Transverse colon (tissue), 4 donors: Measurements from ENCODE around the gene GRK3. TPM values are rescaled to one million over a fixed set of nuclear protein-coding genes. Genes with fewer than 3 reads are reported as not detected.

Experiments used
- DNase-seq: peaks from one replicate; pipeline ENCODE4 v3.0.0-alpha.2; 2019
- H3K27ac ChIP-seq, 4 donors: fragments of 200-600 bp; sonication (generic); 2 replicates each; pipeline ENCODE4 v1.5.1; 2016 to 2018; ENCODE audit warnings: inconsistent platforms in 4 of 4
- H3K27me3 ChIP-seq: fragments of 200-600 bp; sonication (generic); 2 replicates; pipeline ENCODE4 v1.5.1; 2017; ENCODE audit warnings: inconsistent platforms
- H3K36me3 ChIP-seq, 4 donors: fragments of 200-600 bp; sonication (generic); 2 replicates each; pipeline ENCODE4 v1.5.1; 2017 to 2019; ENCODE audit warnings: inconsistent platforms in 4 of 4
- H3K4me1 ChIP-seq, 4 donors: fragments of 200-600 bp; sonication (generic); 2 replicates each; pipeline ENCODE4 v1.5.1; 2017 to 2020; ENCODE audit warnings: inconsistent platforms in 4 of 4
- H3K4me3 ChIP-seq, 4 donors: fragments of 200-600 bp; sonication (generic); 1 replicate in 1 of 4; 2 replicates in 3 of 4; pipeline versions ENCODE4 v1.5.1 to v1.6.1; 2017 to 2019; ENCODE audit warnings: inconsistent platforms in 4 of 4
- H3K9me3 ChIP-seq, 2 donors: fragments of 200-600 bp; sonication (generic); 2 replicates each; pipeline ENCODE4 v1.5.1; 2017 to 2019; ENCODE audit warnings: inconsistent platforms in 2 of 2
- CTCF ChIP-seq, 5 experiments: fragments of 200-600 bp in 3 of 5; fragments of 450-650 bp in 2 of 5; sonication (generic) in 3 of 5; IDR thresholded peaks; 1 replicate in 2 of 5; 2 replicates in 3 of 5; pipeline ENCODE4 v1.5.1; 2016 to 2017; ENCODE audit warnings: antibody characterized with exemption in 5 of 5, inconsistent platforms in 3 of 5, mild to moderate bottlenecking in 2 of 5, moderate library complexity in 1 of 5
- EP300 ChIP-seq: sonication (generic); formaldehyde crosslinking; IDR thresholded peaks from one replicate; pipeline ENCODE4 v1.6.1; 2017; ENCODE audit warnings: antibody characterized with exemption, low read depth
- POLR2A ChIP-seq: fragments of 450-650 bp; IDR thresholded peaks from one replicate; pipeline ENCODE4 v1.6.1; 2016; ENCODE audit warnings: antibody characterized with exemption, mild to moderate bottlenecking, moderate library complexity
- POLR2AphosphoS5 ChIP-seq, 3 donors: sonication (generic); formaldehyde crosslinking; IDR thresholded peaks; one replicate each; pipeline ENCODE4 v1.6.1; 2016; ENCODE audit warnings: antibody characterized with exemption in 3 of 3
- WGBS, 2 donors: methylation state at CpG; one replicate each; pipeline ENCODE4 v1.1.5; 2018; ENCODE audit warnings: low coverage in 1 of 2; 5-methylcytosine and 5-hydroxymethylcytosine counted together
- in situ Hi-C, 4 donors: fragments of 200-750 bp; cut with MboI; loops; one replicate each; pipeline versions ENCODE4 v1.15.0 to v1.15.1; 2017; ENCODE audit warnings: low sequenced_read_pairs in 3 of 4, low pct_ligation_motif_present in 1 of 4, low pct_unique_long_range_greater_than_20kb in 1 of 4
- intact Hi-C: fragments of 100-400 bp; cut with DNase I; formaldehyde crosslinking; loops from one replicate; pipeline ENCODE4 v1.15.1; 2023; ENCODE audit warnings: low total_unique reads
- total RNA-seq, 4 donors: library from RNA; depleted of rRNA; stranded (reverse); fragments of >200 nt; gene quantifications; one replicate each; pipeline ENCODE4 v1.1.0, GENCODE V29; 2016

Gene GRK3
- total RNA-seq, 4 donors from 2014 or later = 1.6 to 7.9 (median 4.2) TPM

- Histone ChIP-seq H3K27ac (no peak overlapping the region), H3K27me3 (no peaks in the 10 kb centered on the region), H3K4me3 (no peak overlapping the region), H3K36me3 (no peaks in the 10 kb centered on the region), H3K4me1 (no peaks in the 10 kb centered on the region), H3K9me3 (no peaks in the 10 kb centered on the region)
- intact Hi-C loops = no loop called here
- TF ChIP-seq EP300 = no peak
- TF ChIP-seq POLR2A = no peak
- no peak for TF ChIP-seq CTCF (IDR thresholded peaks at IDR 0.05)
- no peak for TF ChIP-seq POLR2AphosphoS5 (IDR thresholded peaks at IDR 0.05)
- no peak for DNase-seq
- WGBS, 2 donors = 90 to 92% methylated on average over 4 of the region's 4 CpGs
- in situ Hi-C loops = no loop called here
Observed at GRCh38 chr22:25637672-25638071, 73.2 kb downstream of the GRK3 start.

- DNase-seq = no peak
- Histone ChIP-seq H3K9me3 (no peaks in the 10 kb centered on the region), H3K27ac (no peak overlapping the region), H3K27me3 (no peaks in the 10 kb centered on the region), H3K4me3 (no peak overlapping the region), H3K4me1 (peaks cover 0 to 2% (median 0%) of the 10 kb centered on the region in 4 donors), H3K36me3 (no peaks in the 10 kb centered on the region)
- 100% methylated on average over 1 of the region's 1 CpG for WGBS, 2 donors
- TF ChIP-seq CTCF (IDR thresholded peaks at IDR 0.05) (no peak), POLR2A (no peak), POLR2AphosphoS5 (IDR thresholded peaks at IDR 0.05) (no peak), EP300 (no peak)
- in situ Hi-C loops = no loop called here
- intact Hi-C loops = no loop called here
Observed at GRCh38 chr22:25638638-25639037, 74.2 kb downstream of the GRK3 start.

GRCh38 chr22:25641650-25642049, 77.2 kb downstream of the GRK3 start:
- intact Hi-C loops = no loop called here
- WGBS, 2 donors = 74 to 81% methylated on average over 2 of the region's 2 CpGs
- H3K36me3 ChIP-seq = no peaks in the 10 kb centered on the region
- no peak overlapping the region for H3K27ac ChIP-seq
- TF ChIP-seq CTCF (IDR thresholded peaks at IDR 0.05) (no peak), EP300 (no peak), POLR2A (no peak), POLR2AphosphoS5 (IDR thresholded peaks at IDR 0.05) (no peak)
- peaks cover 0 to 14% (median 10%) of the 10 kb centered on the region in 4 donors for H3K4me1 ChIP-seq
- H3K27me3 ChIP-seq = no peaks in the 10 kb centered on the region
- no peak for DNase-seq
- H3K4me3 ChIP-seq = no peak overlapping the region
- in situ Hi-C loops = no loop called here
- H3K9me3 ChIP-seq = no peaks in the 10 kb centered on the region

- intact Hi-C loops = no loop called here
- Histone ChIP-seq H3K4me1 (peaks cover 0 to 14% (median 10%) of the 10 kb centered on the region in 4 donors), H3K27me3 (no peaks in the 10 kb centered on the region), H3K9me3 (no peaks in the 10 kb centered on the region), H3K36me3 (no peaks in the 10 kb centered on the region), H3K27ac (no peak overlapping the region), H3K4me3 (no peak overlapping the region)
- no peak for DNase-seq
- TF ChIP-seq POLR2AphosphoS5 (IDR thresholded peaks at IDR 0.05) = no peak
- TF ChIP-seq EP300 = no peak
- TF ChIP-seq CTCF (IDR thresholded peaks at IDR 0.05) = no peak
- in situ Hi-C loops = no loop called here
- 80 to 93% methylated on average over 6 to 9 of the region's 9 CpGs for WGBS, 2 donors
Observed at GRCh38 chr22:25643232-25644000, 78.9 kb downstream of the GRK3 start.
